Measurements from ENCODE around the gene RPA3. TPM values are rescaled to one million over a fixed set of nuclear protein-coding genes. Genes with fewer than 3 reads are reported as not detected.
"Not testable (repeated sequence)": the region's sequence is repeated elsewhere in the genome, so short reads cannot be mapped to it uniquely, and the experiment has no call there.

RPA3 gene
- total RNA-seq, 8 experiments from 2014 or later = 17.2 to 49.7 (median 30.8) TPM

GRCh38 chr7:7681936-7682329 is 36.5 kb downstream of the RPA3 start:
- ATAC-seq (replicated peaks in 6 of 8) = no peak
- no peak overlapping the region for H3K27ac ChIP-seq

GRCh38 chr7:7681191-7681935 is 37.0 kb downstream of the RPA3 start:
- in situ Hi-C loops (cut with MboI; ENCODE audit: low pct_unique_long_range_greater_than_20kb in 2 of 9, low sequenced_read_pairs in 9 of 9, unreplicated experiment in 9 of 9) = loop anchor here in 1 of 9 experiments (25.0 kb wide), 1 partner anchor 531 kb away; no protein-coding TSS in a partner anchor
- peak; percentile 63 to 87 (median 72) for ATAC-seq (replicated peaks in 6 of 8)
- Histone ChIP-seq H3K27ac (no peak overlapping the region), H3K4me3 (no peak overlapping the region), H3K4me1 (replicated peaks in 1 of 2) (no peaks in the 10 kb centered on the region)
- WGBS, 10 experiments = 28 to 75% (median 66%) methylated on average over 5 to 7 of the region's 7 CpGs

More at GRCh38 chr7:7681936-7682329, 36.5 kb downstream of the RPA3 start:
- in situ Hi-C loops (cut with MboI; ENCODE audit: low pct_unique_long_range_greater_than_20kb in 2 of 9, low sequenced_read_pairs in 9 of 9, unreplicated experiment in 9 of 9) = loop anchor here in 1 of 9 experiments (25.0 kb wide), 1 partner anchor 530 kb away; no protein-coding TSS in a partner anchor
- no peak overlapping the region for H3K4me3 ChIP-seq
- no peaks in the 10 kb centered on the region for H3K4me1 ChIP-seq (replicated peaks in 1 of 2)

GRCh38 chr7:7679640-7680039 is 38.8 kb downstream of the RPA3 start:
- not testable (repeated sequence) for H3K4me3 ChIP-seq; H3K4me1 ChIP-seq (replicated peaks in 1 of 2); ATAC-seq (replicated peaks in 6 of 8); H3K27ac ChIP-seq
- in situ Hi-C loops (cut with MboI; ENCODE audit: low pct_unique_long_range_greater_than_20kb in 2 of 9, low sequenced_read_pairs in 9 of 9, unreplicated experiment in 9 of 9) = loop anchor here in 1 of 9 experiments (25.0 kb wide), 1 partner anchor 533 kb away; no protein-coding TSS in a partner anchor
- 80 to 100% (median 100%) methylated on average over 1 of the region's 2 CpGs; no CpG with 5 or more reads in 6 of the 10 experiments for WGBS, 10 experiments

- Histone ChIP-seq H3K27ac (no peak overlapping the region), H3K4me3 (no peak overlapping the region), H3K4me1 (replicated peaks in 1 of 2) (no peaks in the 10 kb centered on the region)
- WGBS, 10 experiments = 24 to 93% (median 65%) methylated on average over 2 to 5 of the region's 6 CpGs; no CpG with 5 or more reads in 1 of the 10 experiments
- in situ Hi-C loops (cut with MboI; ENCODE audit: low pct_unique_long_range_greater_than_20kb in 2 of 9, low sequenced_read_pairs in 9 of 9, unreplicated experiment in 9 of 9) = loop anchor here in 1 of 9 experiments (25.0 kb wide), 1 partner anchor 537 kb away; no protein-coding TSS in a partner anchor
- no peak for ATAC-seq (replicated peaks in 6 of 8)
Observed at GRCh38 chr7:7675686-7676085, 42.7 kb downstream of the RPA3 start.

- WGBS, 10 experiments = 78 to 100% (median 88%) methylated on average over 1 to 2 of the region's 2 CpGs; no CpG with 5 or more reads in 1 of the 10 experiments
- H3K27ac ChIP-seq = no peak overlapping the region
- in situ Hi-C loops (cut with MboI; ENCODE audit: low pct_unique_long_range_greater_than_20kb in 2 of 9, low sequenced_read_pairs in 9 of 9, unreplicated experiment in 9 of 9) = no loop called here
- H3K4me1 ChIP-seq (replicated peaks in 1 of 2) = no peaks in the 10 kb centered on the region
- no peak for ATAC-seq (replicated peaks in 6 of 8)
- H3K4me3 ChIP-seq = no peak overlapping the region
Observed at GRCh38 chr7:7673240-7673550, 45.2 kb downstream of the RPA3 start.

- no peaks in the 10 kb centered on the region for H3K4me1 ChIP-seq (replicated peaks in 1 of 2)
- in situ Hi-C loops (cut with MboI; ENCODE audit: low pct_unique_long_range_greater_than_20kb in 2 of 9, low sequenced_read_pairs in 9 of 9, unreplicated experiment in 9 of 9) = no loop called here
- no peak overlapping the region for H3K4me3 ChIP-seq
- H3K27ac ChIP-seq = no peak overlapping the region
- WGBS, 10 experiments = 49 to 100% (median 81%) methylated on average over 1 to 6 of the region's 6 CpGs
- no peak for ATAC-seq (replicated peaks in 6 of 8)
Observed at GRCh38 chr7:7672545-7673239, 45.7 kb downstream of the RPA3 start.

GRCh38 chr7:7671361-7671760 is 47.0 kb downstream of the RPA3 start:
- Histone ChIP-seq H3K4me3 (no peak overlapping the region), H3K4me1 (replicated peaks in 1 of 2) (no peaks in the 10 kb centered on the region), H3K27ac (no peak overlapping the region)
- in situ Hi-C loops (cut with MboI; ENCODE audit: low pct_unique_long_range_greater_than_20kb in 2 of 9, low sequenced_read_pairs in 9 of 9, unreplicated experiment in 9 of 9) = no loop called here
- WGBS, 10 experiments = 0 to 100% (median 68%) methylated on average over 1 to 3 of the region's 3 CpGs
- ATAC-seq (replicated peaks in 6 of 8) = no peak

- Histone ChIP-seq H3K4me3 (no peak overlapping the region), H3K4me1 (replicated peaks in 1 of 2) (no peaks in the 10 kb centered on the region), H3K27ac (no peak overlapping the region)
- no peak for ATAC-seq (replicated peaks in 6 of 8)
- 80 to 100% (median 94%) methylated on average over 1 to 3 of the region's 3 CpGs; no CpG with 5 or more reads in 5 of the 10 experiments for WGBS, 10 experiments
- in situ Hi-C loops (cut with MboI; ENCODE audit: low pct_unique_long_range_greater_than_20kb in 2 of 9, low sequenced_read_pairs in 9 of 9, unreplicated experiment in 9 of 9) = no loop called here
Observed at GRCh38 chr7:7670490-7670889, 47.9 kb downstream of the RPA3 start.

GRCh38 chr7:7668706-7669105 is 49.7 kb downstream of the RPA3 start:
- no peak for ATAC-seq (replicated peaks in 6 of 8)
- Histone ChIP-seq H3K27ac (no peak overlapping the region), H3K4me1 (replicated peaks in 1 of 2) (peaks cover 0 to 4% of the 10 kb centered on the region in 2 donors), H3K4me3 (no peak overlapping the region)
- in situ Hi-C loops (cut with MboI; ENCODE audit: low pct_unique_long_range_greater_than_20kb in 2 of 9, low sequenced_read_pairs in 9 of 9, unreplicated experiment in 9 of 9) = no loop called here
- 100% methylated on average over 1 of the region's 1 CpG; no CpG with 5 or more reads in 7 of the 10 experiments for WGBS, 10 experiments

GRCh38 chr7:7667187-7667586 is 51.2 kb downstream of the RPA3 start:
- H3K4me3 ChIP-seq = no peak overlapping the region
- in situ Hi-C loops (cut with MboI; ENCODE audit: low pct_unique_long_range_greater_than_20kb in 2 of 9, low sequenced_read_pairs in 9 of 9, unreplicated experiment in 9 of 9) = no loop called here
- H3K27ac ChIP-seq = no peak overlapping the region
- 83 to 100% (median 98%) methylated on average over 1 to 2 of the region's 2 CpGs; no CpG with 5 or more reads in 2 of the 10 experiments for WGBS, 10 experiments
- no peak for ATAC-seq (replicated peaks in 6 of 8)
- H3K4me1 ChIP-seq (replicated peaks in 1 of 2) = peaks cover 0 to 4% of the 10 kb centered on the region in 2 donors

GRCh38 chr7:7665031-7665430 is 53.4 kb downstream of the RPA3 start:
- ATAC-seq (replicated peaks in 6 of 8) = no peak
- H3K4me3 ChIP-seq = no peak overlapping the region
- 67 to 100% (median 100%) methylated on average over 1 of the region's 1 CpG; no CpG with 5 or more reads in 3 of the 10 experiments for WGBS, 10 experiments
- H3K27ac ChIP-seq = no peak overlapping the region
- in situ Hi-C loops (cut with MboI; ENCODE audit: low pct_unique_long_range_greater_than_20kb in 2 of 9, low sequenced_read_pairs in 9 of 9, unreplicated experiment in 9 of 9) = no loop called here
- H3K4me1 ChIP-seq (replicated peaks in 1 of 2) = peaks cover 0 to 4% of the 10 kb centered on the region in 2 donors

GRCh38 chr7:7664291-7664690 is 54.1 kb downstream of the RPA3 start:
- H3K4me3 ChIP-seq = no peak overlapping the region
- WGBS, 10 experiments = 63 to 97% (median 80%) methylated on average over 1 to 3 of the region's 3 CpGs; no CpG with 5 or more reads in 1 of the 10 experiments
- H3K27ac ChIP-seq = no peak overlapping the region
- peaks cover 0 to 4% of the 10 kb centered on the region in 2 donors for H3K4me1 ChIP-seq (replicated peaks in 1 of 2)
- peak in 1 of 8 experiments; percentile 68 for ATAC-seq (replicated peaks in 6 of 8)
- in situ Hi-C loops (cut with MboI; ENCODE audit: low pct_unique_long_range_greater_than_20kb in 2 of 9, low sequenced_read_pairs in 9 of 9, unreplicated experiment in 9 of 9) = no loop called here

GRCh38 chr7:7662527-7662926 is 55.9 kb downstream of the RPA3 start:
- peaks cover 0 to 4% of the 10 kb centered on the region in 2 donors for H3K4me1 ChIP-seq (replicated peaks in 1 of 2)
- 17 to 100% (median 70%) methylated on average over 1 to 5 of the region's 6 CpGs; no CpG with 5 or more reads in 1 of the 10 experiments for WGBS, 10 experiments
- no peak overlapping the region for H3K27ac ChIP-seq
- in situ Hi-C loops (cut with MboI; ENCODE audit: low pct_unique_long_range_greater_than_20kb in 2 of 9, low sequenced_read_pairs in 9 of 9, unreplicated experiment in 9 of 9) = no loop called here
- ATAC-seq (replicated peaks in 6 of 8) = no peak
- H3K4me3 ChIP-seq = no peak overlapping the region
